ENCODE measurements around the gene FOXL2NB. TPM values are rescaled to one million over a fixed set of nuclear protein-coding genes. Genes with fewer than 3 reads are reported as not detected.

FOXL2NB gene
- total and polyA plus RNA-seq, 8 donors = 0.03 TPM; not detected in 7

DNA sequence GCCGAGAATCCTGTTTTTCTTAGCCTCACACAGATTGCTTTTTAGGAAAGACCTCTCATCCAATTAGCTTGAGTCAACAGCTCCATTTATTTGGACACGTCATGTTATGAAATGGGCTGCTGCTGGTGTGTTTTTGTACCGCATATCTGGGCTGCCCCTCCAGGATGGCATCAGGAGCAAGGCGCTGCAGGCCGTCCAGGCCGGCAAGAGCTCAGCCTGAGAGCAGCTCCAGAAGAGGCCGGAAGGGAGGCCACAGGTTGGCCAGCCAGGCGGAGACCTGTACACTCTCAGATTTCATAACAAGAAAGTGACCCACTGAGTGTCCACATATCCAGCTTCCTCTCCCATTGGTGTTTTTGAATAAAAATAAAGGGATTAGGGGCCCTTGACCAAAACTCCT is 28.3 kb downstream of the FOXL2NB start:
- no peak for TF ChIP-seq POLR2AphosphoS5 (IDR thresholded peaks at IDR 0.05)
- no peak for TF ChIP-seq POLR2A (IDR thresholded peaks at IDR 0.05)
- TF ChIP-seq, protein P1, sequence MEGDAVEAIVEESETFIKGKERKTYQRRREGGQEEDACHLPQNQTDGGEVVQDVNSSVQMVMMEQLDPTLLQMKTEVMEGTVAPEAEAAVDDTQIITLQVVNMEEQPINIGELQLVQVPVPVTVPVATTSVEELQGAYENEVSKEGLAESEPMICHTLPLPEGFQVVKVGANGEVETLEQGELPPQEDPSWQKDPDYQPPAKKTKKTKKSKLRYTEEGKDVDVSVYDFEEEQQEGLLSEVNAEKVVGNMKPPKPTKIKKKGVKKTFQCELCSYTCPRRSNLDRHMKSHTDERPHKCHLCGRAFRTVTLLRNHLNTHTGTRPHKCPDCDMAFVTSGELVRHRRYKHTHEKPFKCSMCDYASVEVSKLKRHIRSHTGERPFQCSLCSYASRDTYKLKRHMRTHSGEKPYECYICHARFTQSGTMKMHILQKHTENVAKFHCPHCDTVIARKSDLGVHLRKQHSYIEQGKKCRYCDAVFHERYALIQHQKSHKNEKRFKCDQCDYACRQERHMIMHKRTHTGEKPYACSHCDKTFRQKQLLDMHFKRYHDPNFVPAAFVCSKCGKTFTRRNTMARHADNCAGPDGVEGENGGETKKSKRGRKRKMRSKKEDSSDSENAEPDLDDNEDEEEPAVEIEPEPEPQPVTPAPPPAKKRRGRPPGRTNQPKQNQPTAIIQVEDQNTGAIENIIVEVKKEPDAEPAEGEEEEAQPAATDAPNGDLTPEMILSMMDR (IDR thresholded peaks at IDR 0.05) = no peak
- TF ChIP-seq EP300 (IDR thresholded peaks at IDR 0.05) = no peak
- no peak overlapping the region for H3K4me3 ChIP-seq
- intact Hi-C loops (cut with DNase I; ENCODE audit: low total_unique reads) = no loop called here
- no peaks in the 10 kb centered on the region for H3K36me3 ChIP-seq
- peaks cover 0 to 6% (median 0%) of the 10 kb centered on the region in 4 donors for H3K4me1 ChIP-seq
- DNase-seq = no peak
- 86 to 93% (median 91%) methylated on average over 8 of the region's 8 CpGs for WGBS, 5 donors
- no peak overlapping the region for H3K27ac ChIP-seq
- H3K9me3 ChIP-seq = no peaks in the 10 kb centered on the region
- H3K27me3 ChIP-seq = peaks cover 0 to 18% (median 5%) of the 10 kb centered on the region in 3 donors

DNA sequence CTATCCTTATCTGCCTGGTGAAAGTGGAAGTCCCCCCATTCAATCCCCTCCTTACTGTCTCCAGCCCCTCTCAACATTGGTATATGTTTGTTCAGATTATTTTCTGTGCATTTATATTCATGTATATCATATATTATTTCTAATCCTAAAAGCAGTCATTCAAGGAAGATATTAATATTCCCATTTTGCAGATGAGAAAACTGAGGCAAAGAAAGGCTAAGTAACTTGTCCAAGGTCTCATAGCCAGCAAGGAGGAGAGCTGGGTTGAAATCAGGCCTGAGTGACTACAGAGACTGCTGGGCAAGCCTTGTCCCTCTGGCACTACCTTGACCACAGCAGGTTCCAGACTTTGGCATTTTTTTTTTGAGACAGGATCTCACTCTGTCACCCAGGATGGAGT is 29.0 kb downstream of the FOXL2NB start:
- intact Hi-C loops (cut with DNase I; ENCODE audit: low total_unique reads) = no loop called here
- Histone ChIP-seq H3K9me3 (no peaks in the 10 kb centered on the region), H3K4me1 (peaks cover 0 to 6% (median 0%) of the 10 kb centered on the region in 4 donors), H3K27me3 (peaks cover 0 to 11% (median 3%) of the 10 kb centered on the region in 3 donors), H3K4me3 (no peak overlapping the region), H3K27ac (no peak overlapping the region), H3K36me3 (no peaks in the 10 kb centered on the region)
- TF ChIP-seq, protein P1 (IDR thresholded peaks at IDR 0.05) = no peak
- DNase-seq = no peak

DNA sequence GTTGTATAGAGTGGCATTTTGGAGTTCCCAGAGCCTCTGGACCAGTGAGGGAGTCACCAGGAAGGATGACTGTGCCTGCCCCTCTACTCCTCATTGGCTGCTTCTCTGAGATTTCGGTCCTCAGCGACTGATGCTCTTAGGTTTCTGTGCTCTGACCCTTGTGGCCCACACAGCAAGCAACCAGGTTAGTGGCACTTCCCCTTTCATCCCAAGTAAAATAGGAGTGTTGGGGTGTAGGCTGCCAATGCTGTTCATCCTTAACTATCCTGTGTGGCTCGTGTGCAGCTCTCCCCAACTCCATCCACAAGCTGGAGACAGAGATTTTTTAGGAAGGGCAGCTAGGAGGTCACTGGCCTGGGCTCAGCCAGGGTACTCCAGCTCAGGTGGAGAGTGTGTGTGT is 37.8 kb downstream of the FOXL2NB start:
- Histone ChIP-seq H3K27me3 (no peaks in the 10 kb centered on the region), H3K36me3 (no peaks in the 10 kb centered on the region), H3K4me3 (no peak overlapping the region), H3K9me3 (no peaks in the 10 kb centered on the region), H3K4me1 (no peaks in the 10 kb centered on the region), H3K27ac (no peak overlapping the region)
- TF ChIP-seq, protein P1 (IDR thresholded peaks at IDR 0.05) = no peak
- no peak for TF ChIP-seq POLR2A (IDR thresholded peaks at IDR 0.05)
- TF ChIP-seq EP300 (IDR thresholded peaks at IDR 0.05) = no peak
- TF ChIP-seq POLR2AphosphoS5 (IDR thresholded peaks at IDR 0.05) = no peak
- WGBS, 5 donors = 49 to 73% (median 58%) methylated on average over 3 of the region's 3 CpGs
- intact Hi-C loops (cut with DNase I; ENCODE audit: low total_unique reads) = no loop called here
- DNase-seq = no peak

DNA sequence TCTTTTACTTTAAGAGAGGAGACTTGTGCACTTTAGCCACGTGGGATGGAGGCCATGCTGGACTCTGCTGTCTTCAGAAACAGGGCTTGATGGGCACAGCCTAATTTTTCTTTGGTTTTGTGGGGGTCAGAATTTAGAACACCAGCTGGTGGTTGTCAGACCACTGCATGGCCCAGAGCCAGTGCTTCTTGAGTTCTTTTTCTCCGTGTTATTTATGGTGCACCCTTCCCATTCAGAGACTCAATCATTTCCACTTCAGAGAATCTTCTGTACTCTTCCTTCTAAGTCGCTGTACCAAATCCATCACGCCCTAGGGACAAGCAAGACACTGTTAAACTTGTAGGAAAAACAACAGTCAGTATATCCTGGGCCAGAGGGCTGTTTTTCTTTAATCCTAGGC is 38.9 kb downstream of the FOXL2NB start:
- Histone ChIP-seq H3K27ac (no peak overlapping the region), H3K4me1 (no peaks in the 10 kb centered on the region), H3K4me3 (no peak overlapping the region), H3K27me3 (no peaks in the 10 kb centered on the region), H3K36me3 (no peaks in the 10 kb centered on the region), H3K9me3 (no peaks in the 10 kb centered on the region)
- WGBS, 5 donors = 48 to 69% (median 58%) methylated on average over 4 of the region's 4 CpGs
- TF ChIP-seq POLR2A (IDR thresholded peaks at IDR 0.05) (no peak), POLR2AphosphoS5 (IDR thresholded peaks at IDR 0.05) (no peak), EP300 (IDR thresholded peaks at IDR 0.05) (no peak)
- TF ChIP-seq, protein P1 (IDR thresholded peaks at IDR 0.05) = no peak
- no peak for DNase-seq
- intact Hi-C loops (cut with DNase I; ENCODE audit: low total_unique reads) = no loop called here

Data from stomach (tissue), 9 donors.